Transverse colon (tissue), 4 donors: Measurements from ENCODE around the gene GCNA. TPM values are rescaled to one million over a fixed set of nuclear protein-coding genes. Genes with fewer than 3 reads are reported as not detected.
A peak's percentile ranks its signal among the peaks of the same experiment; 100 is the strongest.

Experiments
- DNase-seq: peaks from one replicate; pipeline ENCODE4 v3.0.0-alpha.2; 2019
- H3K27ac ChIP-seq, 4 donors: fragments of 200-600 bp; sonication (generic); 2 replicates each; pipeline ENCODE4 v1.5.1; 2016 to 2018; ENCODE audit warnings: inconsistent platforms in 4 of 4
- H3K27me3 ChIP-seq: fragments of 200-600 bp; sonication (generic); 2 replicates; pipeline ENCODE4 v1.5.1; 2017; ENCODE audit warnings: inconsistent platforms
- H3K36me3 ChIP-seq, 4 donors: fragments of 200-600 bp; sonication (generic); 2 replicates each; pipeline ENCODE4 v1.5.1; 2017 to 2019; ENCODE audit warnings: inconsistent platforms in 4 of 4
- H3K4me1 ChIP-seq, 4 donors: fragments of 200-600 bp; sonication (generic); 2 replicates each; pipeline ENCODE4 v1.5.1; 2017 to 2020; ENCODE audit warnings: inconsistent platforms in 4 of 4
- H3K4me3 ChIP-seq, 4 donors: fragments of 200-600 bp; sonication (generic); 1 replicate in 1 of 4; 2 replicates in 3 of 4; pipeline versions ENCODE4 v1.5.1 to v1.6.1; 2017 to 2019; ENCODE audit warnings: inconsistent platforms in 4 of 4
- H3K9me3 ChIP-seq, 2 donors: fragments of 200-600 bp; sonication (generic); 2 replicates each; pipeline ENCODE4 v1.5.1; 2017 to 2019; ENCODE audit warnings: inconsistent platforms in 2 of 2
- CTCF ChIP-seq, 5 experiments: fragments of 200-600 bp in 3 of 5; fragments of 450-650 bp in 2 of 5; sonication (generic) in 3 of 5; IDR thresholded peaks; 1 replicate in 2 of 5; 2 replicates in 3 of 5; pipeline ENCODE4 v1.5.1; 2016 to 2017; ENCODE audit warnings: antibody characterized with exemption in 5 of 5, inconsistent platforms in 3 of 5, mild to moderate bottlenecking in 2 of 5, moderate library complexity in 1 of 5
- EP300 ChIP-seq: sonication (generic); formaldehyde crosslinking; IDR thresholded peaks from one replicate; pipeline ENCODE4 v1.6.1; 2017; ENCODE audit warnings: antibody characterized with exemption, low read depth
- POLR2A ChIP-seq: fragments of 450-650 bp; IDR thresholded peaks from one replicate; pipeline ENCODE4 v1.6.1; 2016; ENCODE audit warnings: antibody characterized with exemption, mild to moderate bottlenecking, moderate library complexity
- POLR2AphosphoS5 ChIP-seq, 3 donors: sonication (generic); formaldehyde crosslinking; IDR thresholded peaks; one replicate each; pipeline ENCODE4 v1.6.1; 2016; ENCODE audit warnings: antibody characterized with exemption in 3 of 3
- WGBS, 2 donors: methylation state at CpG; one replicate each; pipeline ENCODE4 v1.1.5; 2018; ENCODE audit warnings: low coverage in 1 of 2; 5-methylcytosine and 5-hydroxymethylcytosine counted together
- in situ Hi-C, 4 donors: fragments of 200-750 bp; cut with MboI; loops; one replicate each; pipeline versions ENCODE4 v1.15.0 to v1.15.1; 2017; ENCODE audit warnings: low sequenced_read_pairs in 3 of 4, low pct_ligation_motif_present in 1 of 4, low pct_unique_long_range_greater_than_20kb in 1 of 4
- intact Hi-C: fragments of 100-400 bp; cut with DNase I; formaldehyde crosslinking; loops from one replicate; pipeline ENCODE4 v1.15.1; 2023; ENCODE audit warnings: low total_unique reads
- total RNA-seq, 4 donors: library from RNA; depleted of rRNA; stranded (reverse); fragments of >200 nt; gene quantifications; one replicate each; pipeline ENCODE4 v1.1.0, GENCODE V29; 2016

GCNA gene
- total RNA-seq, 4 donors from 2014 or later, result 1.9 to 3.7 (median 3.0) TPM

GRCh38 chrX:71619193-71619592 lies 41.0 kb downstream of the GCNA start:
- Histone ChIP-seq H3K27me3 (no peaks in the 10 kb centered on the region), H3K36me3 (no peaks in the 10 kb centered on the region), H3K27ac (peak overlapping the region in 3 of 4 donors; percentile 68 to 84 (median 81)), H3K9me3 (no peaks in the 10 kb centered on the region), H3K4me1 (peaks cover 17 to 46% (median 33%) of the 10 kb centered on the region in 4 donors), H3K4me3 (no peak overlapping the region)
- intact Hi-C loops (no loop called here), in situ Hi-C loops (no loop called here)
- 82% methylated on average over 8 of the region's 8 CpGs; no CpG with 5 or more reads in 1 of the 2 donors for WGBS, 2 donors
- DNase-seq, result no peak
- TF ChIP-seq EP300, result no peak
- no peak for TF ChIP-seq POLR2AphosphoS5 (IDR thresholded peaks at IDR 0.05)

GRCh38 chrX:71619986-71620385 lies 41.7 kb downstream of the GCNA start:
- no peaks in the 10 kb centered on the region for H3K36me3 ChIP-seq
- H3K4me3 ChIP-seq, result no peak overlapping the region
- WGBS, 2 donors, result 67% methylated on average over 1 of the region's 1 CpG; no CpG with 5 or more reads in 1 of the 2 donors
- H3K9me3 ChIP-seq, result no peaks in the 10 kb centered on the region
- H3K27ac ChIP-seq, result peak overlapping the region in 1 of 4 donors; percentile 35
- peaks cover 17 to 51% (median 33%) of the 10 kb centered on the region in 4 donors for H3K4me1 ChIP-seq
- TF ChIP-seq EP300 (no peak), POLR2A (no peak), POLR2AphosphoS5 (IDR thresholded peaks at IDR 0.05) (no peak), CTCF (IDR thresholded peaks at IDR 0.05) (no peak)
- intact Hi-C loops (no loop called here), in situ Hi-C loops (no loop called here)
- H3K27me3 ChIP-seq, result no peaks in the 10 kb centered on the region
- no peak for DNase-seq

GRCh38 chrX:71621603-71622002 lies 43.4 kb downstream of the GCNA start:
- peaks cover 17 to 64% (median 33%) of the 10 kb centered on the region in 4 donors for H3K4me1 ChIP-seq
- H3K27me3 ChIP-seq, result no peaks in the 10 kb centered on the region
- no peak for TF ChIP-seq EP300
- TF ChIP-seq CTCF (IDR thresholded peaks at IDR 0.05), result no peak
- no peak for TF ChIP-seq POLR2AphosphoS5 (IDR thresholded peaks at IDR 0.05)
- TF ChIP-seq POLR2A, result no peak
- peak overlapping the region; percentile 88 to 94 (median 91) for H3K27ac ChIP-seq
- no peaks in the 10 kb centered on the region for H3K9me3 ChIP-seq
- DNase-seq, result peak; percentile 47
- H3K36me3 ChIP-seq, result no peaks in the 10 kb centered on the region
- intact Hi-C loops, result no loop called here
- H3K4me3 ChIP-seq, result no peak overlapping the region
- in situ Hi-C loops, result no loop called here
- WGBS, 2 donors, result 49% methylated on average over 6 of the region's 6 CpGs; no CpG with 5 or more reads in 1 of the 2 donors

GRCh38 chrX:71622032-71622575 lies 43.9 kb downstream of the GCNA start:
- 57% methylated on average over 9 of the region's 9 CpGs; no CpG with 5 or more reads in 1 of the 2 donors for WGBS, 2 donors
- H3K27ac ChIP-seq, result peak overlapping the region; percentile 88 to 94 (median 91)
- no peak for TF ChIP-seq POLR2A
- no peak for TF ChIP-seq EP300
- no peak for TF ChIP-seq CTCF (IDR thresholded peaks at IDR 0.05)
- no peak for TF ChIP-seq POLR2AphosphoS5 (IDR thresholded peaks at IDR 0.05)
- DNase-seq, result no peak
- H3K4me3 ChIP-seq, result no peak overlapping the region
- H3K4me1 ChIP-seq, result peaks cover 17 to 68% (median 36%) of the 10 kb centered on the region in 4 donors
- intact Hi-C loops, result no loop called here
- H3K36me3 ChIP-seq, result no peaks in the 10 kb centered on the region
- in situ Hi-C loops, result no loop called here
- H3K27me3 ChIP-seq, result no peaks in the 10 kb centered on the region
- no peaks in the 10 kb centered on the region for H3K9me3 ChIP-seq
